Lung (tissue), 12 donors: ENCODE data around the gene CYP2C9. TPM values are rescaled to one million over a fixed set of nuclear protein-coding genes. Genes with fewer than 3 reads are reported as not detected.

Source experiments
- ATAC-seq: fragments of 200-7000 bp; cut with Tn5 transposase; one replicate; pipeline ENCODE4 v1.9.1; 2020; ENCODE audit warnings: moderate number of reproducible peaks; ENCODE audit not compliant: insufficient read depth, low FRiP score
- DNase-seq, 3 donors: peaks; one replicate each; pipeline ENCODE4 v3.0.0-alpha.2; 2013 to 2017
- H3K27ac ChIP-seq, 2 donors: one replicate each; pipeline ENCODE4 v1.5.1; 2013; ENCODE audit warnings: mild to moderate bottlenecking in 2 of 2, moderate library complexity in 2 of 2, control low read depth in 1 of 2, inconsistent platforms in 1 of 2, low read depth in 1 of 2, low read length in 1 of 2
- H3K27me3 ChIP-seq, 3 donors: one replicate each; pipeline ENCODE4 v1.5.1; 2013; ENCODE audit warnings: low read length in 2 of 3; ENCODE audit not compliant: control insufficient read depth in 3 of 3, insufficient read depth in 3 of 3
- H3K36me3 ChIP-seq, 4 donors: one replicate each; pipeline ENCODE4 v1.5.1; 2013; ENCODE audit warnings: low read length in 4 of 4, mild to moderate bottlenecking in 1 of 4, moderate library complexity in 1 of 4; ENCODE audit not compliant: control insufficient read depth in 4 of 4, insufficient read depth in 4 of 4
- H3K4me1 ChIP-seq, 5 donors: one replicate each; pipeline ENCODE4 v1.5.1; 2013; ENCODE audit warnings: low read length in 5 of 5, mild to moderate bottlenecking in 2 of 5, moderate library complexity in 1 of 5; ENCODE audit not compliant: control insufficient read depth in 5 of 5, insufficient read depth in 5 of 5
- H3K4me3 ChIP-seq: one replicate; pipeline ENCODE4 v1.5.1; 2013; ENCODE audit warnings: mild to moderate bottlenecking, control low read depth, moderate library complexity
- H3K9ac ChIP-seq, 2 donors: one replicate each; pipeline ENCODE4 v1.5.1; 2013; ENCODE audit warnings: low read length in 2 of 2, control low read depth in 1 of 2; ENCODE audit not compliant: insufficient read depth in 1 of 2
- H3K9me3 ChIP-seq, 4 donors: one replicate each; pipeline ENCODE4 v1.5.1; 2013; ENCODE audit warnings: low read length in 3 of 4, mild to moderate bottlenecking in 1 of 4, moderate library complexity in 1 of 4; ENCODE audit not compliant: control insufficient read depth in 4 of 4, insufficient read depth in 3 of 4
- CTCF ChIP-seq: IDR thresholded peaks from 2 replicates; pipeline ENCODE4 v1.5.1; 2012; ENCODE audit warnings: mild to moderate bottlenecking; ENCODE audit errors: control extremely low read depth, extremely low read depth
- WGBS, 2 donors: extraction: QIAGEN DNeasy Blood & Tissue Kit; methylation state at CpG; one replicate each; pipeline ENCODE4 v1.1.7; 2013; 5-methylcytosine and 5-hydroxymethylcytosine counted together
- polyA plus RNA-seq, 2 donors: library from polyadenylated mRNA; stranded (reverse); fragments of 200-250 nt; gene quantifications; one replicate each; pipeline ENCODE4 v1.2.1, GENCODE V29; 2013
- total RNA-seq, 2 donors: library from RNA; depleted of rRNA in 1 of 2; stranded (reverse); fragments of >200 nt in 1 of 2; gene quantifications; one replicate each; pipeline ENCODE4 v1.2.1, GENCODE V29; 2014 to 2021
- donor health status: control.
- donor health status: control.
- donor health status: Bipolar disorder and iron deficiency.
- donor health status: healthy.
- donor health status: DM: yes; HTN: yes; CAD: no.

CYP2C9 gene
- total and polyA plus RNA-seq, 4 donors = 0.08 to 3.9 (median 0.53) TPM

GRCh38 chr10:94983555-94983954 lies 45.1 kb downstream of the CYP2C9 start:
- DNase-seq = no peak
- Histone ChIP-seq H3K27ac (no peak overlapping the region), H3K9me3 (no peaks in the 10 kb centered on the region), H3K4me3 (no peak overlapping the region), H3K4me1 (no peaks in the 10 kb centered on the region), H3K36me3 (no peaks in the 10 kb centered on the region), H3K9ac (no peak overlapping the region), H3K27me3 (no peaks in the 10 kb centered on the region)
- no peak for ATAC-seq
- TF ChIP-seq CTCF = no peak
- WGBS, 2 donors = 64 to 80% methylated on average over 4 of the region's 4 CpGs

- Histone ChIP-seq H3K4me1 (no peaks in the 10 kb centered on the region), H3K4me3 (no peak overlapping the region), H3K27me3 (no peaks in the 10 kb centered on the region), H3K27ac (no peak overlapping the region), H3K9ac (no peak overlapping the region), H3K36me3 (no peaks in the 10 kb centered on the region), H3K9me3 (peaks cover 0 to 10% (median 5%) of the 10 kb centered on the region in 4 donors)
- ATAC-seq (no peak), DNase-seq (no peak)
- no peak for TF ChIP-seq CTCF
Observed at GRCh38 chr10:94989192-94989591, 50.7 kb downstream of the CYP2C9 start.

GRCh38 chr10:94991243-94991888 lies 52.9 kb downstream of the CYP2C9 start:
- Histone ChIP-seq H3K4me1 (no peaks in the 10 kb centered on the region), H3K4me3 (no peak overlapping the region), H3K27ac (no peak overlapping the region), H3K27me3 (no peaks in the 10 kb centered on the region), H3K36me3 (no peaks in the 10 kb centered on the region), H3K9ac (no peak overlapping the region), H3K9me3 (peaks cover 0 to 10% (median 5%) of the 10 kb centered on the region in 4 donors)
- TF ChIP-seq CTCF = no peak
- 95 to 96% methylated on average over 1 of the region's 1 CpG for WGBS, 2 donors
- ATAC-seq (no peak), DNase-seq (no peak)

- Histone ChIP-seq H3K4me3 (no peak overlapping the region), H3K36me3 (no peaks in the 10 kb centered on the region), H3K9me3 (peaks cover 0 to 10% (median 5%) of the 10 kb centered on the region in 4 donors), H3K27me3 (no peaks in the 10 kb centered on the region), H3K4me1 (no peaks in the 10 kb centered on the region), H3K9ac (no peak overlapping the region), H3K27ac (no peak overlapping the region)
- no peak for ATAC-seq
- 78 to 80% methylated on average over 4 of the region's 4 CpGs for WGBS, 2 donors
- no peak for TF ChIP-seq CTCF
- peak in 1 of 3 donors; percentile 0 for DNase-seq
Observed at GRCh38 chr10:94992811-94993210, 54.4 kb downstream of the CYP2C9 start.
